ENCODE results near the gene PCTP. TPM values are rescaled to one million over a fixed set of nuclear protein-coding genes. Genes with fewer than 3 reads are reported as not detected.

PCTP gene
- total RNA-seq, 1 donor from 2014 or later = 8.4 TPM

DNA sequence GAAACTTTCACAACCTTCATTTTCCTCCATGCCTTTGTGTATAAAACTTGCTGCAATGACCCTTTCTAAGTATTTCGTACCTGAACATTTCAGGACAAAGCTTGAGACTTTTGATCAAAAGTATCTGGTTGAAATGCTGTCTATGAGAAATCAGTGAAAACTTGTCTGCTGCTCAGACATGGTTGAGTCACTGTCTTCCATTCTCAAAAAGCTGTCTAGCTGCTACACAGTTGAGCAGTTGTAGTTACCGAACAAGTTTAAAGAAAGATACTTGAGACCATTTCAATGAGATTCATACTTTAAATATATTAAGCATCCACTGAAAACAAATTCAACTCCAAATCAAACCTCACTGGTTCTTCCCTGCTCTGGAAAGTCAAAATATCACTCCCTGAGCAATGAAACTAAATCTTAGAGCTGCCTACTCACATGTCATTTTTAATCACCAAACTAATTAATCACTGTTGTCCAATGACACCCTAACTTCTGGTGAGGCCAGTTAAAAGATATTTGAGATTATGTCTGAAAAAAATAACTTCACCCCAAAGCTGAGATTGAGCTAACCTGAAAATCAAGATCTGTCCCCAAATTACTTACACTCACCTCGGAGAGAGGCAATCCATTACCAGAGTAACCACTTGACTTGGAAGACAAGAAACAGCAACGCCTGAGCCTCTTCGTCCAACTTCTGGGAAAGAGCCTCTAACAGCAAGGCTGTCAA lies 28.7 kb upstream of the PCTP start:
- peak overlapping the region; percentile 90 for H3K27ac Mint-ChIP-seq (ENCODE audit: unreplicated experiment)
- no peaks in the 10 kb centered on the region for H3K9me3 Mint-ChIP-seq (ENCODE audit: unreplicated experiment)
- peaks cover 59% of the 10 kb centered on the region for H3K4me1 Mint-ChIP-seq (ENCODE audit: unreplicated experiment)
- H3K27me3 Mint-ChIP-seq (ENCODE audit: unreplicated experiment) = no peaks in the 10 kb centered on the region
- peaks cover 2% of the 10 kb centered on the region for H3K36me3 Mint-ChIP-seq (ENCODE audit: unreplicated experiment)
- TF ChIP-seq, protein P1, sequence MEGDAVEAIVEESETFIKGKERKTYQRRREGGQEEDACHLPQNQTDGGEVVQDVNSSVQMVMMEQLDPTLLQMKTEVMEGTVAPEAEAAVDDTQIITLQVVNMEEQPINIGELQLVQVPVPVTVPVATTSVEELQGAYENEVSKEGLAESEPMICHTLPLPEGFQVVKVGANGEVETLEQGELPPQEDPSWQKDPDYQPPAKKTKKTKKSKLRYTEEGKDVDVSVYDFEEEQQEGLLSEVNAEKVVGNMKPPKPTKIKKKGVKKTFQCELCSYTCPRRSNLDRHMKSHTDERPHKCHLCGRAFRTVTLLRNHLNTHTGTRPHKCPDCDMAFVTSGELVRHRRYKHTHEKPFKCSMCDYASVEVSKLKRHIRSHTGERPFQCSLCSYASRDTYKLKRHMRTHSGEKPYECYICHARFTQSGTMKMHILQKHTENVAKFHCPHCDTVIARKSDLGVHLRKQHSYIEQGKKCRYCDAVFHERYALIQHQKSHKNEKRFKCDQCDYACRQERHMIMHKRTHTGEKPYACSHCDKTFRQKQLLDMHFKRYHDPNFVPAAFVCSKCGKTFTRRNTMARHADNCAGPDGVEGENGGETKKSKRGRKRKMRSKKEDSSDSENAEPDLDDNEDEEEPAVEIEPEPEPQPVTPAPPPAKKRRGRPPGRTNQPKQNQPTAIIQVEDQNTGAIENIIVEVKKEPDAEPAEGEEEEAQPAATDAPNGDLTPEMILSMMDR (IDR thresholded peaks at IDR 0.05) = no peak
- DNase-seq (ENCODE audit: extremely low spot score, unreplicated experiment) = no peak
- H3K4me3 Mint-ChIP-seq (ENCODE audit: unreplicated experiment) = peak overlapping the region; percentile 77

DNA sequence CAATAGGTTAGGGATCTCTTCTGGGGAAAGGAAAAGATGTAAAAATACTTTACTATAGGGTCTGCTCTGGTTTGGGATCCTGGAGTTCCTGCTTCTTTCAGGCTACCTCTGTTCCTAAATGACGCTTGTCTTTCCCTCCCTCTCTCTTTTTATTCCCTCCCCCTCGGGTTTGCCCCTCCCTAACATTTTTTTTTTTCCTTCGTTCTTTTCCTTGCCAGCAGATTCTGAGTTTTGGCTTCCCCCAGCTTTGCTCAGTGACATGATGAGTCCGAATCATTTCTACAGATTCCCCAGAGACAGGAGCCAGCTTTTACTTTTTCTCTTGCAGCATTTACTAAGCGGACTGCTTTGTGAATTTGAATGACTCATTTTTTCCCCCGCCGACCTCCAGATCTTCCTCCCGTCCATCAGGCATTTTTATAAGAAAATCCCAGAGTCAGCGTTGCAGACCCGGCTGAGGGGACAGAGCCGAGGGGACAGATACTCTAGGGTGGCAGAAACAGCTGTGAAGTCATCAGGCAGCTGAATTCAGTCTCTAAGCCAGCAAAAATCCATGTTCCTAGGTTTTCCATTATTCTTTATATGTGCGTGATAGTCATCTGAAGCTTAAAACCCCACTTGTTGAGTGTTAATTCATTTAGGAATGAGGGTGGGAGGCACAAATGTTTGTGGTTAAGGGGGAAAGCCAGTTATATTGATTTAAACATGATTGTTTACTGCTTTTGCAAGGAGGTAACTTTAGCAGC lies 27.9 kb upstream of the PCTP start, which contains the start of gene TMEM100:
TSS of gene TMEM100 (minus strand) at position 123 of the 746 bp plus-strand sequence. CDS start 1,794 bp downstream, outside the sequence.
- Mint-ChIP-seq H3K27me3 (ENCODE audit: unreplicated experiment) (no peaks in the 10 kb centered on the region), H3K4me3 (ENCODE audit: unreplicated experiment) (peak within 1 kb of the TSS; percentile 77), H3K4me1 (ENCODE audit: unreplicated experiment) (peaks cover 66% of the 10 kb centered on the region), H3K9me3 (ENCODE audit: unreplicated experiment) (no peaks in the 10 kb centered on the region), H3K36me3 (ENCODE audit: unreplicated experiment) (peaks cover 2% of the 10 kb centered on the region), H3K27ac (ENCODE audit: unreplicated experiment) (peak within 1 kb of the TSS; percentile 90)
- no peak for DNase-seq (ENCODE audit: extremely low spot score, unreplicated experiment)
- TF ChIP-seq, protein P1 (IDR thresholded peaks at IDR 0.05) = no peak

DNA sequence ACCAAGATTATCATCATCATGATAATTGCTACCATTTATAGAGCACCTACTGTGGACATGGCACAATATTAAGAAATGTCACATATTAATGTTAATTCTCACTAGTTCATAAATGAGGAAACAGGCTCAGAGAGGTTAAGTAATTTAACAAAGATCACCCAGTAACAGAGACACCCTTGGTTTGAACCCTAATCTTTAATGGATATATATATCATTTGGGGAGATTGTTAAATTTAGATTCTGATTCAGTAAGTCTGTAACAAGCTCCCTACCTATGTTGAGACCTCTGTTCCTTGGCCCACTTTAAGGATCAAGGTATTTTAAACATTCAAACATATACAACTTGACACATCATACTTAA lies 27.4 kb upstream of the PCTP start:
- Mint-ChIP-seq H3K27ac (ENCODE audit: unreplicated experiment) (peak overlapping the region; percentile 90), H3K27me3 (ENCODE audit: unreplicated experiment) (no peaks in the 10 kb centered on the region), H3K4me1 (ENCODE audit: unreplicated experiment) (peaks cover 71% of the 10 kb centered on the region), H3K36me3 (ENCODE audit: unreplicated experiment) (peaks cover 2% of the 10 kb centered on the region), H3K9me3 (ENCODE audit: unreplicated experiment) (no peaks in the 10 kb centered on the region), H3K4me3 (ENCODE audit: unreplicated experiment) (no peak overlapping the region)
- TF ChIP-seq, protein P1 (IDR thresholded peaks at IDR 0.05) = no peak
- DNase-seq (ENCODE audit: extremely low spot score, unreplicated experiment) = no peak

DNA sequence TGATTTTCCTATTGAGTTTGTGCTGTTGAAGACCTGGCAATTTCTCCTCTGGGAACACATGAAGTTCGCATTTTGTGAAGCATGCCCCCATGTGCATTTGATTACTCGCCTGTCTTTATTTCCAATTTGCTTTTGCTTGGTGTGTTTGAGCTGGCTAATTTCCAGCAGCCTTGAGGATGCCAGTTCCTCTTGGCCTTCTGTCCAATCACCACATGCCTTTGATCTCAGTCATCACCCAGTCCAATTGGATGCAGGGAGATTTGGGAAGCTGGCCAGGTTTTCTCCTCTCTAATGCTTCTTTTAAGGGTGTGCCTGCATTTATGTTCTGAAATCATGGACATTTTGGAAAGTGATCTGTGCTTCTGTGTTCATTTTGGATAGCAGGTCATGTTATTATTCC lies 24.4 kb upstream of the PCTP start:
- H3K9me3 Mint-ChIP-seq (ENCODE audit: unreplicated experiment) = no peaks in the 10 kb centered on the region
- no peaks in the 10 kb centered on the region for H3K27me3 Mint-ChIP-seq (ENCODE audit: unreplicated experiment)
- H3K4me1 Mint-ChIP-seq (ENCODE audit: unreplicated experiment) = peaks cover 88% of the 10 kb centered on the region
- H3K4me3 Mint-ChIP-seq (ENCODE audit: unreplicated experiment) = peak overlapping the region; percentile 22
- H3K36me3 Mint-ChIP-seq (ENCODE audit: unreplicated experiment) = no peaks in the 10 kb centered on the region
- TF ChIP-seq, protein P1 (IDR thresholded peaks at IDR 0.05) = no peak
- peak overlapping the region; percentile 75 for H3K27ac Mint-ChIP-seq (ENCODE audit: unreplicated experiment)
- peak; percentile 87 for DNase-seq (ENCODE audit: extremely low spot score, unreplicated experiment)

DNA sequence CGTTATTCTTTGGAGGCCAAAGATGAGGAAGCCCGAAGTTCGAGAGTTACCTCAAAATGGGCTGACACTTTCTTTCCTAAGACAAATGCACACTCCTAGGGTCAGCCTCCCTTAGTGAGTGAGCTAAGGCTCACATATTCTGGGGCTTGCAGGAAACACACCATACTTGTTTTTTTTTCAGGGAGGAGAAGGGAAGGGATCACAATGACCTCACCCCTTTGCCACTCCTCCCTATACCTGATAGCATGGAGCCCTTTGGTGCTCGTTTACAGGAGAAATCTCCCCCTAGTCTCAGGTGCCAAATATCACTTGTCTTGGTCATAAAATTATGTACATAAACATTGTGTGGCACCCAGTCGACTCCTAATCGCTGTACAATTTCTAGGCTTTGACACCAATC lies 23.6 kb upstream of the PCTP start:
- DNase-seq (ENCODE audit: extremely low spot score, unreplicated experiment) = no peak
- no peaks in the 10 kb centered on the region for H3K9me3 Mint-ChIP-seq (ENCODE audit: unreplicated experiment)
- H3K27me3 Mint-ChIP-seq (ENCODE audit: unreplicated experiment) = no peaks in the 10 kb centered on the region
- H3K4me1 Mint-ChIP-seq (ENCODE audit: unreplicated experiment) = peaks cover 88% of the 10 kb centered on the region
- TF ChIP-seq, protein P1 (IDR thresholded peaks at IDR 0.05) = no peak
- no peak overlapping the region for H3K4me3 Mint-ChIP-seq (ENCODE audit: unreplicated experiment)
- H3K27ac Mint-ChIP-seq (ENCODE audit: unreplicated experiment) = peak overlapping the region; percentile 75
- H3K36me3 Mint-ChIP-seq (ENCODE audit: unreplicated experiment) = no peaks in the 10 kb centered on the region

Data from osteocyte (in vitro differentiated cells).